Mesothelial cell of epicardium (in vitro differentiated cells): ENCODE data around the gene MAST3. TPM values are rescaled to one million over a fixed set of nuclear protein-coding genes. Genes with fewer than 3 reads are reported as not detected.

Experiments used
- DNase-seq, 2 experiments: peaks; one replicate each; pipeline ENCODE4 v3.0.0; 2021; ENCODE audit warnings: low spot score in 2 of 2; ENCODE audit not compliant: unreplicated experiment in 2 of 2
- H3K27ac Mint-ChIP-seq: 2 replicates; pipeline ENCODE4 v1.8.0; 2021; ENCODE audit warnings: mixed read lengths
- H3K27me3 Mint-ChIP-seq: 2 replicates; pipeline ENCODE4 v1.8.0; 2021; ENCODE audit warnings: low read depth, mixed read lengths
- H3K36me3 Mint-ChIP-seq: 2 replicates; pipeline ENCODE4 v1.8.0; 2021; ENCODE audit warnings: mixed read lengths
- H3K4me1 Mint-ChIP-seq: 2 replicates; pipeline ENCODE4 v1.8.0; 2021; ENCODE audit warnings: mixed read lengths
- H3K4me3 Mint-ChIP-seq: 2 replicates; pipeline ENCODE4 v1.8.0; 2021; ENCODE audit warnings: mild to moderate bottlenecking, moderate library complexity, mixed read lengths
- H3K9me3 Mint-ChIP-seq: 2 replicates; pipeline ENCODE4 v1.8.0; 2021; ENCODE audit warnings: mixed read lengths
- CTCF ChIP-seq: fragments of 200-600 bp; sonication (generic); IDR thresholded peaks from one replicate; pipeline ENCODE4 v1.5.0; 2021; ENCODE audit warnings: antibody characterized with exemption; ENCODE audit not compliant: unreplicated experiment
- total RNA-seq: library from RNA; stranded (reverse); gene quantifications from 3 replicates; pipeline ENCODE4 v1.2.1, GENCODE V29; 2021

MAST3 gene
- total RNA-seq, 1 donor from 2014 or later = 16.0 TPM

DNA sequence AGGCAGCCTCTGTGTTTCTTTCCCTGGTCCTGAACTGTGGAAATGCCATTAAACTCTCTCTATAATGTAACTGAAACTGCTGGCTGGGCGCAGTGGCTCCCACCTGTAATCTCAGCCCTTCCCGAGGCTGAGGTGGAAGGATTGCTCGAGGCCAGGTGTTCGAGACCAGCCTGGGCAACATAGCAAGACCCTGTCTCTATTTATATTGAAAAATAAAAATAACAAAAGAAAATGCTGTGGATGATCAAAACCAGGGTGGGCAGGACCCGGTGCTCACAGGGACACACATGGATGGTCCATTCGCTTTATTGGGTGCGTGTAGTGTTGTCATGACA lies 98.9 kb downstream of the MAST3 start:
- Mint-ChIP-seq H3K27me3 (no peaks in the 10 kb centered on the region), H3K9me3 (no peaks in the 10 kb centered on the region), H3K27ac (no peak overlapping the region), H3K4me1 (peaks cover 17% of the 10 kb centered on the region), H3K36me3 (peaks cover 11% of the 10 kb centered on the region), H3K4me3 (no peak overlapping the region)
- no peak for DNase-seq
- no peak for TF ChIP-seq CTCF

DNA sequence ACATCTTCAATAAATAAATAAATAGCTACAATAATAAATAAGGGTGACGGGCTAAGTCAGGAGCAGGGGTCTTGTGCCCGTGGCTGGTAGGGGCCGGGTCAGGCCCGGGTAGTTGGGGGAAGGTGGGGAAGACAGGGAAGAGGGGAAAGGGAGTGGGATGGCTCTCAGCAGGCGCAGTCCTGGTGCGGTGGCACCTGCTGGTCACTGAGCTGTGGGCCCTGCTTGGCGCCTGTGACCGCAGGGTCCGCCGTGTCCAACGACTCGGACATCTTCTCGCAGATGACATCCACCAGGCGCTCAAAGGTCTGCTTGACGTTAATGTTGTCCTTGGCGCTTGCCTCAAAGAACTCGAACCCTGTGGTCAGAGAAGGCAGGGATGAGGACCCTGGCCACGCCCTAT lies 99.7 kb downstream of the MAST3 start:
- no peak for TF ChIP-seq CTCF
- H3K4me1 Mint-ChIP-seq = peaks cover 15% of the 10 kb centered on the region
- DNase-seq = no peak
- H3K9me3 Mint-ChIP-seq = no peaks in the 10 kb centered on the region
- no peaks in the 10 kb centered on the region for H3K27me3 Mint-ChIP-seq
- H3K27ac Mint-ChIP-seq = no peak overlapping the region
- no peak overlapping the region for H3K4me3 Mint-ChIP-seq
- peaks cover 12% of the 10 kb centered on the region for H3K36me3 Mint-ChIP-seq

- no peak for TF ChIP-seq CTCF
- Mint-ChIP-seq H3K4me3 (no peak overlapping the region), H3K36me3 (peaks cover 12% of the 10 kb centered on the region), H3K27ac (peak overlapping the region; percentile 10), H3K27me3 (no peaks in the 10 kb centered on the region), H3K4me1 (peaks cover 16% of the 10 kb centered on the region), H3K9me3 (no peaks in the 10 kb centered on the region)
- no peak for DNase-seq
These were observed 100.4 kb downstream of the MAST3 start for GRCh38 chr19:18197941-18198340.

- TF ChIP-seq CTCF = no peak
- no peak overlapping the region for H3K4me3 Mint-ChIP-seq
- no peaks in the 10 kb centered on the region for H3K27me3 Mint-ChIP-seq
- peak overlapping the region; percentile 10 for H3K27ac Mint-ChIP-seq
- peaks cover 12% of the 10 kb centered on the region for H3K36me3 Mint-ChIP-seq
- H3K4me1 Mint-ChIP-seq = peaks cover 18% of the 10 kb centered on the region
- no peaks in the 10 kb centered on the region for H3K9me3 Mint-ChIP-seq
- DNase-seq = no peak
These were observed 100.8 kb downstream of the MAST3 start for GRCh38 chr19:18198374-18198773.

Other genes with a start within 250 kb of the MAST3 start
- gene JAK3, start 249.8 kb upstream of the MAST3 start, total RNA-seq = 10.7 to 12.3 TPM (median 11.2 TPM) in 3 replicates
- gene RPL18A, start 237.9 kb upstream of the MAST3 start, total RNA-seq = 1,706 to 1,840 TPM (median 1,775 TPM) in 3 replicates
- not detected in 3 replicates for gene SLC5A5, start 225.8 kb upstream of the MAST3 start, total RNA-seq
- 70.4 to 73.1 TPM (median 72.6 TPM) in 3 replicates for gene CCDC124, start 164.8 kb upstream of the MAST3 start, total RNA-seq
- gene KCNN1, start 130.7 kb upstream of the MAST3 start, total RNA-seq = 16.8 to 20.3 TPM (median 19.7 TPM) in 3 replicates
- gene ARRDC2, start 89.6 kb upstream of the MAST3 start, total RNA-seq = 2.9 to 4.0 TPM (median 2.9 TPM) in 3 replicates
- gene IL12RB1, start 10.8 kb upstream of the MAST3 start, total RNA-seq = not detected in 3 replicates
- 90.4 to 95.5 TPM (median 94.7 TPM) in 3 replicates for gene PIK3R2, start 55.4 kb downstream of the MAST3 start, total RNA-seq
- gene IFI30, start 76.0 kb downstream of the MAST3 start, total RNA-seq = 0.32 to 2.0 TPM (median 0.36 TPM) in 3 replicates
- gene MPV17L2, start 95.4 kb downstream of the MAST3 start, total RNA-seq = 7.7 to 9.5 TPM (median 8.2 TPM) in 3 replicates
- 5.9 to 6.7 TPM (median 6.4 TPM) in 3 replicates for gene RAB3A, start 106.3 kb downstream of the MAST3 start, total RNA-seq
- gene PDE4C, start 128.7 kb downstream of the MAST3 start, total RNA-seq = 0.70 to 1.4 TPM (median 0.93 TPM) in 3 replicates
- 14.8 to 17.1 TPM (median 16.8 TPM) in 3 replicates for gene IQCN, start 176.7 kb downstream of the MAST3 start, total RNA-seq
- gene JUND, start 183.8 kb downstream of the MAST3 start, total RNA-seq = 274 to 284 TPM (median 276 TPM) in 3 replicates
- 112 to 119 TPM (median 114 TPM) in 3 replicates for gene LSM4, start 225.3 kb downstream of the MAST3 start, total RNA-seq
- gene PGPEP1, start 242.8 kb downstream of the MAST3 start, total RNA-seq = 22.6 to 24.3 TPM (median 23.2 TPM) in 3 replicates